ENCODE measurements around the gene CCDC57. TPM values are rescaled to one million over a fixed set of nuclear protein-coding genes. Genes with fewer than 3 reads are reported as not detected.
"Not testable (repeated sequence)": the region's sequence is repeated elsewhere in the genome, so short reads cannot be mapped to it uniquely, and the experiment has no call there.

Gene CCDC57
- total RNA-seq, 2 experiments from 2014 or later, result 129 to 135 TPM

DNA sequence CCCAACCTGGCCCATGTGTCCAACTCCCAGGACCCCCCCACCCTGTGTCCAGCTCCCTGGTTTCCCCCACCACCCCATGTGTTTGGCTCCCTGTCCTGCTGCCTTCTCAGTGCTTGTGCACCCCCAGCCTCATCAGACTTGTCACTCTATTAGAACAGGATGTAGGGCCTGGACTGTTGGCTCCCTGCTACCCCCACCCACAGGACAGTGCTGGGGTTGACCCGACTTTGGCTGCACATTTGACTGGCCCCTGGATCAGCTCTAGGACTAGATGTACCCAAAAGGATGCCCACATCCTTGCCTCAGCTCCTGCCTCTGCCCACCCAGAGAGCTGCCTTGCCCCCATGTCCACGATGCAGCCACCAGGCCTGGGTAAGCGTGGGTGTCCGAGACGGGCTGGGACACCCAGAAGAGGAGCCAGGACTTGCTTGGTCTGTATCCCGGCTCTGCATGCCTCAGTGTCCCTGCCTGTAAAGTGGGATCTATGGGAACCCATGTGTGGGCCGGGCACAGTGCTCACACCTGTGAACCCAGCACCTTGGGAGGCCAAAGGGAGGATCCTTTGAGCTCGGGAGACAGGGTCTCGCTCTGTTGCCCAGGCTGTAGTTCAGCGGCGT is 1.5 kb upstream of the CCDC57 start:
- Mint-ChIP-seq H3K4me3 (peak overlapping the region; percentile 84), H3K36me3 (ENCODE audit: low read depth) (no peaks in the 10 kb centered on the region), H3K27ac (peak overlapping the region; percentile 85), H3K4me1 (ENCODE audit: low read depth) (peaks cover 43% of the 10 kb centered on the region), H3K27me3 (no peaks in the 10 kb centered on the region), H3K9me3 (no peaks in the 10 kb centered on the region)
- intact Hi-C loops (cut with DNase I, micrococcal nuclease), result no loop called here
- Histone ChIP-seq H3K36me3 (ENCODE audit: insufficient read depth, low read length) (no peaks in the 10 kb centered on the region), H3K27me3 (ENCODE audit: control insufficient read depth in 1 of 2, insufficient read depth in 2 of 2, low read length in 2 of 2) (no peaks in the 10 kb centered on the region), H3K9me3 (ENCODE audit: control insufficient read depth in 1 of 2, insufficient read depth in 1 of 2, low read length in 2 of 2) (no peaks in the 10 kb centered on the region), H3K27ac (ENCODE audit: low read depth in 1 of 2, low read length in 2 of 2) (no peak overlapping the region), H3K4me3 (ENCODE audit: low read length) (no peak overlapping the region), H3K4me1 (ENCODE audit: insufficient read depth, low read length) (peaks cover 54% of the 10 kb centered on the region)
- ChIA-PET CTCF (interaction anchor here (1.1 kb wide), 1 partner anchor 22 kb away, joined by 3 read pairs; no protein-coding TSS in a partner anchor), POLR2A (interaction anchor here (0.6 to 2.2 kb wide), 4 partner anchors 8 to 84 kb away, joined by 3 to 6 read pairs (median 4); partner anchors contain the start of gene SLC16A3)
- no peak for ATAC-seq (ENCODE audit: poor library complexity)
- no peak for TF ChIP-seq CTCF (IDR thresholded peaks at IDR 0.05)
- DNase-seq, result peak in 1 of 14 experiments; percentile 16

GRCh38 chr17:82213251-82214011 is 789 bp upstream of the CCDC57 start:
- Mint-ChIP-seq H3K4me3 (peak overlapping the region; percentile 90), H3K27me3 (no peaks in the 10 kb centered on the region), H3K36me3 (ENCODE audit: low read depth) (no peaks in the 10 kb centered on the region), H3K4me1 (ENCODE audit: low read depth) (peaks cover 43% of the 10 kb centered on the region), H3K9me3 (no peaks in the 10 kb centered on the region), H3K27ac (peak overlapping the region; percentile 85)
- intact Hi-C loops (cut with DNase I, micrococcal nuclease), result no loop called here
- H3K4me1 ChIP-seq (ENCODE audit: insufficient read depth, low read length), result peaks cover 54% of the 10 kb centered on the region
- H3K4me3 ChIP-seq (ENCODE audit: low read length), result peak overlapping the region; percentile 55
- H3K36me3 ChIP-seq (ENCODE audit: insufficient read depth, low read length), result no peaks in the 10 kb centered on the region
- ChIA-PET CTCF (interaction anchor here (1.1 kb wide), 1 partner anchor 22 kb away, joined by 3 read pairs; no protein-coding TSS in a partner anchor), POLR2A (interaction anchor here (0.6 to 2.5 kb wide), 7 partner anchors 8 to 87 kb away, joined by 3 to 17 read pairs (median 5); partner anchors contain the start of gene SLC16A3)
- TF ChIP-seq CTCF (IDR thresholded peaks at IDR 0.05), result no peak
- peak in 7 of 14 experiments; percentile 35 to 86 (median 41) for DNase-seq
- ATAC-seq (ENCODE audit: poor library complexity), result peak; percentile 24
- no peaks in the 10 kb centered on the region for H3K27me3 ChIP-seq (ENCODE audit: control insufficient read depth in 1 of 2, insufficient read depth in 2 of 2, low read length in 2 of 2)
- H3K9me3 ChIP-seq (ENCODE audit: control insufficient read depth in 1 of 2, insufficient read depth in 1 of 2, low read length in 2 of 2), result no peaks in the 10 kb centered on the region
- no peak overlapping the region for H3K27ac ChIP-seq (ENCODE audit: low read depth in 1 of 2, low read length in 2 of 2)

DNA sequence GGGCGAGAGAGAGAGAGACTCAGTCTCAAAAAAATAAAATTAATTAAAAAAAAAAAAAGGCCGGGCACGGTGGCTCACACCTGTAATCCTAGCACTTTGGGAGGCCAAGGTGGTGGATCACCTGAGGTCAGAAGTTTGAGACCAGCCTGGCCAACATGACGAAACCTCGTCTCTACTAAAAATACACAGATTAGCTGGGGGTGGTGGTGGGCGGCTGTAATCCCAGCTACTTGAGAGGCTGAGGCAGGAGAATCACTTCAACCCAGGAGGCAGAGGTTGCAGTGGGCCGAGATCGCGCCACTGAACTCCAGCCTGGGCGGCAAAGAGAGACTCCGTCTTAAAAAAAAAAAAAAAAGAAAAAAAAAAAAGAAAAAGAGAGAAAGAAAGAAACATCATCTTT is 2.0 kb downstream of the CCDC57 start:
- H3K36me3 ChIP-seq (ENCODE audit: insufficient read depth, low read length); H3K4me3 ChIP-seq (ENCODE audit: low read length); DNase-seq; H3K27ac ChIP-seq (ENCODE audit: low read depth in 1 of 2, low read length in 2 of 2); H3K9me3 Mint-ChIP-seq; H3K27me3 Mint-ChIP-seq; CTCF ChIA-PET; H3K27me3 ChIP-seq (ENCODE audit: control insufficient read depth in 1 of 2, insufficient read depth in 2 of 2, low read length in 2 of 2); ATAC-seq (ENCODE audit: poor library complexity); H3K36me3 Mint-ChIP-seq (ENCODE audit: low read depth); POLR2A ChIA-PET; H3K9me3 ChIP-seq (ENCODE audit: control insufficient read depth in 1 of 2, insufficient read depth in 1 of 2, low read length in 2 of 2); intact Hi-C loops (cut with DNase I, micrococcal nuclease); H3K27ac Mint-ChIP-seq: not testable (repeated sequence)
- peaks cover 41% of the 10 kb centered on the region for H3K4me1 ChIP-seq (ENCODE audit: insufficient read depth, low read length)
- peaks cover 47% of the 10 kb centered on the region for H3K4me1 Mint-ChIP-seq (ENCODE audit: low read depth)
- peak overlapping the region; percentile 20 for H3K4me3 Mint-ChIP-seq

All from CD4-positive, alpha-beta T cell (primary cell).